Skin epidermis (tissue), 12 donors: ENCODE data around the gene CNGB1.

Source experiments
- H3K27ac ChIP-seq, 21 experiments: fragments of 200-600 bp; sonication (generic) in 11 of 21; one replicate each; pipeline ENCODE4 v1.5.0; 2020; ENCODE audit warnings: mild to moderate bottlenecking in 3 of 21, inconsistent platforms in 2 of 21, moderate library complexity in 2 of 21
- H3K4me3 ChIP-seq, 7 experiments: fragments of 200-600 bp; sonication (generic) in 2 of 7; one replicate each; pipeline ENCODE4 v1.5.0; 2020; ENCODE audit warnings: inconsistent platforms in 2 of 7, mild to moderate bottlenecking in 2 of 7, moderate library complexity in 1 of 7

CNGB1 gene

DNA sequence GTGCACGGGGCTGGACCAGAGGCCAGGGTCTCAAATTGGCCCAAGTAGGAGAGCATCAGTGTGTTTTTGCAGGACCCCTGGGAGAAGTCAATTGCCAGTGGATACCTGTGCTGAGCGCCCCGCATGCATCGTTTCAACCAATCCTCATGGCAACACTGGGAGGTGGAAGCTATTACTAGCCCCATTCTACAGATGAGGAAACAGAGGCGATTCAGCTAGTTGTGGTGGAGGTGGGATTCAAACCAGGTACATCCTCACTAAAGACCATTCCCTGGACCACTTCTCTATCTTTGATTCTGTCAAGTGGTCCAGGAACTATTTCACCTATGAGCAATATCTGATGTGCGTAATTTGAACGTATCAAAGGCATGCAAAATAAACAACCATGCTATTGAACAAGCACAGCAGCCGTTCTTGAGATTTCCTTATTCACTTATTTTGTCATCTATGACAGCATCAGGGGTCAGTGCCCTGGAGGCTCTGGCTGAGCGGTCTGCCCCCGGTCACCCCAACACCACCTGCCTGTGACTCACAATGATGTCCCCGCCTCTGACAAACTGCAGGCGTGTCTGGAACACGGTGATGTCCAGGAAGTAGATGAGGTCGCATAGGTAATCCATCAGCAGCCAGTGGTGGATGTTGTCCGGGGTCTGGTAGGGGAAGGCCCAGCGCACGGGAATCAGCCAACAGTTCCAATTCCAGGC, 54.0 kb downstream of the CNGB1 start:
- Histone ChIP-seq H3K27ac (no peak overlapping the region), H3K4me3 (no peak overlapping the region)

DNA sequence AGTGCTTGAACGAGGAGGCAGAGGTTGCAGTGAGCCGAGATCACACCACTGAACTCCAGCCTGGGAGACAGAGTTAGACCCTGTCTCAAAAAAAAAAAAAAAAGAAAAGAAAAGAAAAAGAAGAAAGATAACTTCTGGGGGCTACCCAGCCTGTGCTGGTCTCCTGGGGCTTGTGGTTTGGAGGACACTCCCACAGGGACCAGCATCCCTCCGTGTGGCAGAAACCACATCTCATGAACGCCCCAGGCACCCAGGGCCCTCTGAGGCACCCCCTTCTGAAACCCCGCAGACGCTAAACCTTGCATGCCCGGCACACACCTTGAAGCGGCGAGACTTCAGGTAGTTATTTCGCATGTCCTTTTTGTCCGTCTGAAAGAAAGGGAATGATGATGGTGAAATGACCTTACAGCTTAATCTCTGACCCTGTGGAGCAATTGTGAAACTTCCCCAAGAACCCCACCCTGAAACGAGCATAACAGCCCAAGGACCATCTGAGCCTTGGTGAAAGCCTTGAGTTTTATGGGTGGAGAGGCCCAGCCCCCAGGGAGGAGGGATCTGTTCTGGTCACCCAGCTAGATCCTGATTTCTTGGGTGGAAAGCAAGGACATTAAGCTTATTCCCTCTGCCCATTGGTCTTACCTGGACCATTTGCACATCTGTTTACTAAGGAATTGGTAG, 55.0 kb downstream of the CNGB1 start:
- Histone ChIP-seq H3K27ac (no peak overlapping the region), H3K4me3 (no peak overlapping the region)

DNA sequence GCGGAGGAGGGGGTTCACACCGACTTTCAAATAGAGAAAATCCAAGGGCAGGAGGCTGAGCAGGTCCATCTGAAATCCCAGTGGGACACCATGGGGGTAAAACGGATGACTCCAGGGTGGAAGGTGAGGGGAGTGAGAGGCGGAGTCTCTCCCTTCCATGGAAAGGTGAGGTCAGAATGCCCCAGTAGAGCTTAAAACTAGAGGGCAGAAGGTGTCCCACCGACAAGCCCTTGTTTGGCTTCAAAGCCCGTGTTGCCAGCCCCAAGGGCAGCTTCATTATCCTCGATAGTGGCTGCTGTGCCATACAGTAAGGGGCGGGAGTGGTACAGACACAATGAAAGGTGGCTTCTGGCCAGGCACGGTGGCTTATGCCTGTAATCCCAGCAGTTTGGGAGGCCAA, 55.7 kb downstream of the CNGB1 start:
- H3K4me3 ChIP-seq, result no peak overlapping the region
- H3K27ac ChIP-seq, result no peak overlapping the region

DNA sequence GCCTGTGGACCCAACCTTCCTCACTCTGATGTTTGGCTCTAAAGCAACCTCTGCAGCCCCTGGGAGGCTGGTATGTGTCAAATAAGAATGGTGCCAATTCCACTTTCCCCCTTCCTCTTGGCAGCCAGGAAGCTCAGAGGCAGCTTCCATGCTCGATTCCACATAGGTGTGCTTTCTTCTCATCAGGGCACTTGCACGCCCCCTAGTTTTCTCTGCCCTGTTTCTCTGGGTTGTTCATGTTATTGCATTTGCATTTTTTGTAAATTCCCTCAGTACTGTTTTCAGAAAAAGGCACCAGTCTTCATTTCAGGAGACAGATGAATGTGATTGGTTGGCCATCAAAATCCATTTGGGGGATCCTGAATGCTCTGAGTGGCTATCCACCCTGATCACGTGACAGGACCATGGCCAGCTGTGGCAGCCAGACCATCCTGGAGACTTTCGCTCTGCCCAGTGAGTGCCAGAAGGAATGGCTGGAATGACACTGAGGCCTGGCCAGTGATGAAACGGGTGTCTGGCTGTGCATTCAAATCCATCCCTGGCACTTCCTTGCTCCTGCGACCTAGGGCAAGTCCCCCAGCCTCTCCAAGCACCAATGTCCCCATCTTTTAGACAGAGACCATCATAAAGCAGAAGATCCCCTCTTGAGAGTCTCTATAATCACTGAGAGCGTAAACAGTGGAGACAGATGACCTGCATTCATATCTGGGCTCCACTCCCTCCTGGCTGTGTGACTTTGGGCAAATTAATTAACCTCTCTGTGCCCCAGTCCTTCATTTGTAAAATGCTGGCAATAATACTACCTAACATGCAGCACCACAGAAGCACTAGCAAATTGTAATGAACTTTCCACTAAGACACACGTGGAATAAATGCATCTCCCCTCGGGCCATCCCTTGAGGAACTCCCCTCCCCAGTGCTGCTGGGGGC, 56.4 kb downstream of the CNGB1 start:
- no peak overlapping the region for H3K4me3 ChIP-seq
- H3K27ac ChIP-seq, result no peak overlapping the region

DNA sequence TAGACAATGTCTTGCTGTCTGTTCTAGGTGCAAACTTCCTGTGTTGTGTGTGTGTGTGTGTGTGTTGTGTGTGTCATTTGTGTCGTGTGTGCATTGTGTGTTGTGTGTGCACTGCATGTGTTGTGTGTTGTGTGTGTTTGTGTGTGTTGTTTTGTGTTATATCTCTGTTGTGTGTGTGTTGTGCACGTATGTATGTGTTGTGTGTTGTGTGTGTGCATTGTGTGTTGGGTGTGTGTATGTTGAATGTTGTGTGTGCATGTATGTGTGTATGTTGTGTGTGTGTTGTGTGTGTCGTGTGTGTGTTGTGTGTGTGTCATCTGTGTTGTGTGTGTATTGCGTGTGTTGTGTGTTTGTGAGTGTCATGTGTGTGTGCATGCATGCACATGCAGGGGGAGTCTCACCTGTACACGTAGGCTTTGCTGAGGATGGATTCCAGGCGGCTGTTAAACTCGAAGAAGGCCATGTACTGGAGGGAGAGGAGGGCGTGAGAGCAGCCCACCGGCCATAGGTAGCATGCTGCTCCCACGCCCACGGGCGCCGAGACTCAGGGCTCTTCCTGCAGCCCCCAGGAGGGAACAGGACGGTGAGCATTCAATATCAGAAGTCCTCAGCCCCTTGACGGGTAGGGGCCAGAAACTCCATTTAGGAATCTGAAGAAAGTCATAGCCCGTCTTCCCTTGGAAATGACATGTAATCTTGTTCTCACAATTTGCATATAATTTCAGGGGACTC, 58.2 kb downstream of the CNGB1 start:
- Histone ChIP-seq H3K27ac (no peak overlapping the region), H3K4me3 (no peak overlapping the region)

DNA sequence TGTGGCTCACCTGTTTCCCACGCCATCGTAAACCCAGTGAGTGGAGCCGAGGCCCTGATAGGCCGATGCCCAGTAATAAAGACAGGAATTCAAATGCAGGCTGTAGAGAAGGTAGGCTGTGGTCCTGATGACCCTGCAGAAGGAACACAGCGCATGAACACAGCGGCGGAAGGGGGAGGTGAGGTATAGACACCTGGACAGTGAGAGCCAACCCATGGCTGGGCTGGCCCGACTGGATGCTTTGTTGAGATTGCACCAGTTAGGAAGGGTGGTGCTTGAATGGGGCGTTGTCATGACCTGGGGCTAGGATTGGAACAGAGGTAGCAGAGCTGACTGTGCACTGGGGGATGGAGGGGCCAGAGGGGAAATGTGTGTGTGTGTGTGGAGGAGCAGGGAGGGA, 59.2 kb downstream of the CNGB1 start:
- H3K27ac ChIP-seq, result peak overlapping the region in 1 of 21 experiments; percentile 33
- no peak overlapping the region for H3K4me3 ChIP-seq

DNA sequence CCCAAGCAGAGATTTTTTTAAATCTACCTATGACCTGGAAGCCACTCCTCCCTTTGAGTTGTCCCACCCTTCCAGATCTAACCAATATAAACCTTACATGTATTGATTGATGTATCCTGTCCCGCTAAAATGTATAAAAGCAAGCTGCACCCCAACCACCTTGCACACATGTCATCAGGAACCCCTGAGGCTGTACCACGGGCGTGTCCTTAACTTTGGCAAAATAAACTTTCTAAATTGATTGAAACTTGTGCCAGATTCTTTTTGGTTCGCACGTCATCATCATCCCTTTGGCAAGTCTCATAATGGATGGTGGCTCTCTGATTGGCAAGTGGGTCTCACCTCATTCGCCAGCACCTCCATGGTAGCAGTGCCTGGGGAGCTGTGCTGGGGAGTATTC, 60.2 kb downstream of the CNGB1 start:
- H3K27ac ChIP-seq, result no peak overlapping the region
- H3K4me3 ChIP-seq, result no peak overlapping the region

DNA sequence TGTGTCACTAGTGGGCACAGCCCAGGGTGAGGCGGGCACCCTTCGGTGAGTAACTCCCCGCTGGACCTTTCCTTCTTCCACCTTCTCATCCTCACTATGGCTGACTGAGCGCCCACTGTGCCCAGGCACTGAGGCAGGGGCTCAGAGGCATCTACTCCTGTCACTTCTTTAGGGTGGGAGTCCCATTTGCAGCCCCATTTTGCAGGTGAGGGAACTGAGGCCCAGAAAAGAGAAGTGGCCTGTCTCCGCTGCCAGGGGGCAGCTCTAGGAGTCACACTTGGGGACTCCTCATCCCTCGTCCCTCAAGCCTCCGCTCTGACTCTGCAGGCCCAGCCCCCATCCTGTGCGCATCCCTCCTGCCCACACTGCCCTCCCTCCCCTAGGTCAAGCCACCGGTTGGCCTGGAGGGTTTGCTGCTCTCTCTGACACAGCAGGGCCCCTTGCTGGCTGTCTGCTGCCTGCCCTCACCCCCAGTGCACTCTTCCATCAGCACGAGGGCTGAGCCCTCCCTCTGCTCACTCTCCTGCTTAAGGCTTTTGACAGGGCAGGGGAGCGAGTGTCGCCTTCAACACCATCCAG, 62.4 kb downstream of the CNGB1 start:
- Histone ChIP-seq H3K27ac (no peak overlapping the region), H3K4me3 (no peak overlapping the region)

DNA sequence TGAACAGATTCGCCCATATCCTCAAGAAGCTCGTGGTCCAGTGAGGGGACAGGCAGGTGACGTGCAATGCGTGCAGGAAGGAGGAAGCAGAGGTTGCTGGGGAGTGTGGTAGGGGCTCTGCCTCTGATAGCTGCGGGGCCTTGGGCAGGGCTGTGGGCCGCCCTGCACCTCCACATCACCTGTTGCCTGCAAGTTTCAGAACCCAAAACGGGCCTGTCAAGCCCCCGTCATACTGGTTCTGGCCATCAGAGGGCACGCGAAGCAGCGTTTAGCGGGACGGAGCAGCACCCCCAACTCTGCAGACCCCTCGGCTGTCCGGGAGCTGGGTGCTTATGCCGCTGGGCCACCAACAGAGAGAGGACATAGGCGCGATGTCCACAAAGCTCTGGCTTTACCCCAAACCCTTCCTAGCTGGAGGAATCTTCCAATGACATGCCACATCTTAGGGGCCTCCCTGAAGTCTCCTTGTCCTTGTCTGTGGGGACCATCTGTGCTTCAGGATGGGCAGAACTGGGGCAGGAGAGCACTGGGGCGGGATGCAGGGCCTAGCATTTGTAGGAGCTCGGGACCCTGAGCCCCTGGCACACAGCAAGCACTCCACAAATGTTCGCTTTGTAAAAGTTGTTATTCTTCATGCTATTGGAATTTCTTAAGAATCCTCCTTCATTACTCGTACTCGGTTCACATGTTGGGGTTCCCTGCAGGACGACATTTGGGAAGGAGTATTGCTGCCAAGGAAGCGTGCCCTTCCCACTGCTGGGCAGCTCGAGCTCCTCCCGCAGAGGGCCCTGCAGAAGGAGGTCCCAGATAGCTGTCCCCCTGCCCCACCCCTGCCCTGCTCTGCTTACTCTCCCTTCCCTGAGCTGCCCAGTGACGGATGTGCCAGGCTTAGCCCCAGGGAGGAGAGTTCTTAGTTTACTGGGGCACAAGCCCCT, 64.3 kb downstream of the CNGB1 start:
- Histone ChIP-seq H3K4me3 (no peak overlapping the region), H3K27ac (no peak overlapping the region)

DNA sequence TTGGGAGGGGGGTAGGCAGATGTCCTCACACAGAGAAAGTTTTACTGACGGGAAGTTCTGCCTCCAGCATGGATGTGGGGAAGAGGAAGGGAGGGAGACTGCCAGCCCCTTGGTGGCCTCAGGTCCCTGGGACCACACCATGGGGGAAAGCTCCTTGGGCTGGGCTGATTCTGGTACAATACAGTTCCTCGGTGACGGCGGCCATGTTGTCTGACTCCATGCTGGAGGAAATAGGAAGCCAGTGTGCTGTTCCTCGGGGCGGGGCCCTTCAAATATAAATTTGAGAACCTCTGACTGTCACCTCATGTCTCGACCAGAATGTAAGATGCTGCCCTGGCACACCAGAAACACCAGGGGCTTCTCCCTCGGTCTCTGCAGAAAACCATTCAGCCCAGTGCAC, 66.8 kb downstream of the CNGB1 start:
- Histone ChIP-seq H3K27ac (no peak overlapping the region), H3K4me3 (no peak overlapping the region)

DNA sequence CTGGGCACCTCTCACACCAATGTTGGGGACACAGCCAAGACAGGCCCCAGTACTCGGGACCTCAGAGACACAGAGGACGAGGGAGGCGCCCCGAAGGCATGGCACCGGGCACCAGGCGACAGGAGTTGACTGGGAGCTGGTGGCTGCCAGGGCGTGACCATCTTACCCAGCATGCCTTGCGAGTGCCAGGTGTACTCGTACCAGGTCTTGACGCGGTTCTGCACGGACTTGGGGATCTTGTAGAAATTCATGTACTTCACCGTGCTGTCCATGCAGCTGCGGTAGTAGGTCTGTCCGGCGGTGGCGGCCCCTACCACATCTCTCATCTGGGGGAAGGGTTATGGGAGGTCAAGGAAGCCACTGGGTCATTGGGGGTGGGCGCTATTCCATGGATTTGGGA, 67.3 kb downstream of the CNGB1 start:
- Histone ChIP-seq H3K27ac (no peak overlapping the region), H3K4me3 (no peak overlapping the region)

DNA sequence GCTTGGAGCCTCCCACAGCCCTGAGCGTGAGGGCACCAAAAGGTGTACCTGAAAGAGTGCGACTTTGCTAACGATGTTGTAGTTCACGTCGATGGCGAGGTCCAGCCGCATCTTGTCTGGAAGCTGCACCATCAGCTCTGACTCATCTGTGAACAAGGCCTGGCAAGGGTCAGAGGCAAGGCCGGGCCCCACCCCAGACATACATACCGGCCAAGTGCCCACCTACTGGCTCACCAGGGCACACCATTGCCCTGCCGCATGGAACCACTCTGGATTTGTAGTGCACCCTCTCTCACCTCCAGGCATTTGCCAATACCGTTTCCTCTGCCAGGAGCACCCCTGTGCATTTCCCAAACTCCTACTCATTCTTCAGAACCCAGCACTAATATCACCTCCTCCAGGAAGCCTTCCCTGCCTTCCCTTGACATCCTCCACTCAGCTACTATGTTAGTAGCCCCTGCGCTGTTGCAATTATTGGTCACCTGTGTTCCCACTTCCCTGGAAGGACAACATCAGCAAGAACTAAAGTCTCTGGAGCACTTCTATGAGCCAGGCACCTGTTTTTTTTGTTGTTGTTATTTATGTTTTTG, 69.4 kb downstream of the CNGB1 start:
- H3K4me3 ChIP-seq, result no peak overlapping the region
- H3K27ac ChIP-seq, result no peak overlapping the region

DNA sequence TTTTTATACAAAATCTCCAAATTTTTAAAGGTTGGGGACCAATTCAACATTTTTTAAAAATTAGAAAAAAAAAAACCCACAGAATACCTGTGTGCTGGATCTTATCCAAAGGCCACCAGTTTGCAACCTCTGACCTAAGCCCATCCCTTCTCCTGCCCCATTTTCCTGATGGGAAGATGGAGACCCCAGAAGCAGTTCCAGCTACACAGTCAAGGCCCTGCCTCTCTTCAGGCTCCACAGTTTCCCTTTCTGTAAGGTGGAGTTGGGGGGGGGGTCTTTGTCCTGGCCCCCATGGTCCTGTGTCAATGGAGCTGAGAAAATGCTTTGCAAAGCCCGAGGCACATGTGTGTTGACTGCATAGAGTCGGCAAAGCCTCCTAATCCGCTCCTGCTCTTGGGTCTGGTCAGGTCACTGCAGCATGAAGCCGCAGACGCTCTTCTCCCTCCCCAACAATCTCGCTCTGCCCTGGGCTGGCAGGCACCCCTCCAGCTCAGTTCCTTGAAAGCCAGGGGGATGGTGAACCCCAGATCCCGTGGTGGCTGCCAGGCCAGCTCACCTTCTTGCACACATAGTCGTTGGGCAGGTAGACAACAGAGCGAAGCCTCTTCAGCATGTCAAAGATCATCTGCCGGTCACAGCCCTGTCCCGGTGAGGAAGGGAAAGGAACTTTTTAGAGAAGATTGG, 70.0 kb downstream of the CNGB1 start:
- no peak overlapping the region for H3K27ac ChIP-seq
- H3K4me3 ChIP-seq, result no peak overlapping the region

DNA sequence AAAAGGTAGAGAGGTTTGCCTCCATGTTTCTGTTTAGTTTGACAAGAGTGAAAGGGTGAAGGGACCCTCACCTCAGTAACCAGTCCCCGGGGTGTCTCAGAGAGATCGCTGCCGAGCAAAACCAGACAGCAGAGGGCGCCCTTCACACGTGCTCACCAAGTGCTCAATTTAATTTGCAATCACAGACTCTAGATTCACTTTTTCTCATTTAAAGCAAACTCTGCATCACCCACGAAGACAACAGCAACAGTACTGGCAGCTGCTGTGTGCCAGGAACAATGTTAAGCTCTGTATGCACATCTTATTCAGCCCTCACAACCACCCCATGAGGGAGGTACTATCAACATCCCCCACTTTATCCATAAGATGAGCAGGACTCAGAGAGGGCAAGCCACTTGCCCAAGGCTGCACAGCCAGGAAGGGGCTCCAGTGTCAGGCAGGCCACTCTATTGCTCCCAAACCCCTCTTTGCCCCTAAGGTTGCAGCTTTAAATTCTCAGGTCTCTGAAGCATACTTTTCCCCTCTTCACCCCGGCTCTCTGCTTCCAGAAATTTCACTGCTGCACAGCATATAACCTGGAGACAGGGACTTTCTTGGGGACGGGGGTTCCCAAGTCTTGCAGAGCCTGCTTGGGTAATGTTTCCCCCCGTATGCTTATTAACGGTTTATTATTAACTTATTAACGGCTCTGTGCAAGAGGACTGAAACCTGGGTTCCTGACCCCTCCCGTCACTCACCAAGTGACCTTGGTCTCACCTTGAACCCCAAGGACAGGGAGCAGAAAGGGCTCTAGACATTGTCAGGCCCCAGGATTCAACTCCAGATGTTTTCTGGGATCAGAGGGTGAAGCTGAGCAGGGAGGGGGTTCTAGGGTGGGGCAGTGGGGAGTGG, 70.9 kb downstream of the CNGB1 start:
- H3K27ac ChIP-seq, result no peak overlapping the region
- no peak overlapping the region for H3K4me3 ChIP-seq

DNA sequence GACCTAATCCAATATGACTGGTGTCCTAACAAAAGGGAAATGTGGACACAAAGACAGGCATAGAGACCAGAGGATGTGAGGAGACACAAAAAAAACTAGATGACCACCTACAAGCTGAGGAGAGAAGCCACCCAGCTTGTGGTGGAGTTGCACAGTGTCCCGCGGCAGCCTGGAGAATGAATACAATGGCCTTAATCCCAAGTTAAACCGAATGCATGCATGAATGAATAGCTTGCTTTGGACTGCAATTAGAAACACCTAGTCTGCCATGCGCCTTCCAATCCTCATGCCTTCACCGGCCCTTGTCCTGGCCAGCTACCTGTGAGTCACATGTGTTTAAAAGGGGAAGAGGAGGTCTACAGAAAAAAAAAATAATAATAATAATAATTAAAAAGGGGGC, 72.0 kb downstream of the CNGB1 start:
- no peak overlapping the region for H3K27ac ChIP-seq
- no peak overlapping the region for H3K4me3 ChIP-seq

DNA sequence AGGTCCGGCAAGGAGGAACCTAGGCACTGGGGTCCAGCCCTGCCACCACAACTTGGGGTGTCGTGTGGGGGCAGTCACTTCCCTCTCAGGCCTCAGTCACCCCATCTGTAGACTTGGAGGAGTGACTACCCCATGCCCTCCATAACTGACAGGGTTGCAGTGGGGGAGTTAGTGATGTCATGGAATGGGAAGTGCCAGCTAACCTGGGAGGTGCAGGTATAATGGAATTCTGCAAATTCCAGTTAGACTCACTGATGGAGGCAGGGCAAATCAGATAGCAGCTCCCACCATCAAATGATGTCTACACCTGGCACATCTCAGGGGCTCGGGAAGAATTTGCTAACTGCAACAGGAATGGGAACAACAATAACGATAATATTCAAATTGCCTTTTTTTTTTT, 72.9 kb downstream of the CNGB1 start:
- Histone ChIP-seq H3K27ac (no peak overlapping the region), H3K4me3 (no peak overlapping the region)
